SK-N-SH (cell line): ENCODE data around the gene LPAR1.

Experiments
- FOXJ3 ChIP-seq: sonication (generic); formaldehyde crosslinking; IDR thresholded peaks from 2 replicates; pipeline ENCODE4 v1.5.1; 2020; ENCODE audit warnings: mild to moderate bottlenecking, missing genetic modification reagents
- FOXM1 ChIP-seq: IDR thresholded peaks from 2 replicates; pipeline ENCODE4 v1.4.0; 2012; ENCODE audit warnings: low read depth, mild to moderate bottlenecking
- TF ChIP-seq, protein P1 (sequence below): fragments of 200-600 bp; sonication (generic); IDR thresholded peaks from 2 replicates; pipeline ENCODE4 v1.6.1; 2017; ENCODE audit warnings: antibody characterized with exemption, mild to moderate bottlenecking, moderate library complexity
- TF ChIP-seq, protein P2 (sequence below): IDR thresholded peaks from 2 replicates; pipeline ENCODE4 v1.4.0; 2012; ENCODE audit warnings: low read depth

DNA sequence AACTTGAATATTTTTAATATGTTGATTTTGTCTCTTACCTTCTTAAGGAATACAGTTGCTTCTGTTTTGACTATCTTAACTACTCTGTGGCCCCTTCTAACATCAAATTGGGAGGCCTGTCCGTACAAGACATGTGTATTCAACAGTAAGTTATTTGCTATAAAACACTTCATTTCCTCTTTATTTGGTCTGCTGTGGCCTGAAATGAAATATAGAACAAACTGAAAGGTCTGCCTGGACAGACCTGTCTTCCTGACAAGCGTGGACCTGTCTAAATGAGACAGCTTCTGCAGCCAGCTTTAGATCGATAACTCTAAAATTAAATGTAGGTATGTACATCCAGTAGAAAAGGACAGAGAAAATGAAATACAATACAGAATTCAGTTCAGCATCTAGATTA is 2.2 kb upstream of the LPAR1 start:
- TF ChIP-seq FOXM1 (no peak), FOXJ3 (no peak)
- TF ChIP-seq, protein P1, sequence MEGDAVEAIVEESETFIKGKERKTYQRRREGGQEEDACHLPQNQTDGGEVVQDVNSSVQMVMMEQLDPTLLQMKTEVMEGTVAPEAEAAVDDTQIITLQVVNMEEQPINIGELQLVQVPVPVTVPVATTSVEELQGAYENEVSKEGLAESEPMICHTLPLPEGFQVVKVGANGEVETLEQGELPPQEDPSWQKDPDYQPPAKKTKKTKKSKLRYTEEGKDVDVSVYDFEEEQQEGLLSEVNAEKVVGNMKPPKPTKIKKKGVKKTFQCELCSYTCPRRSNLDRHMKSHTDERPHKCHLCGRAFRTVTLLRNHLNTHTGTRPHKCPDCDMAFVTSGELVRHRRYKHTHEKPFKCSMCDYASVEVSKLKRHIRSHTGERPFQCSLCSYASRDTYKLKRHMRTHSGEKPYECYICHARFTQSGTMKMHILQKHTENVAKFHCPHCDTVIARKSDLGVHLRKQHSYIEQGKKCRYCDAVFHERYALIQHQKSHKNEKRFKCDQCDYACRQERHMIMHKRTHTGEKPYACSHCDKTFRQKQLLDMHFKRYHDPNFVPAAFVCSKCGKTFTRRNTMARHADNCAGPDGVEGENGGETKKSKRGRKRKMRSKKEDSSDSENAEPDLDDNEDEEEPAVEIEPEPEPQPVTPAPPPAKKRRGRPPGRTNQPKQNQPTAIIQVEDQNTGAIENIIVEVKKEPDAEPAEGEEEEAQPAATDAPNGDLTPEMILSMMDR = no peak
- TF ChIP-seq, protein P2, sequence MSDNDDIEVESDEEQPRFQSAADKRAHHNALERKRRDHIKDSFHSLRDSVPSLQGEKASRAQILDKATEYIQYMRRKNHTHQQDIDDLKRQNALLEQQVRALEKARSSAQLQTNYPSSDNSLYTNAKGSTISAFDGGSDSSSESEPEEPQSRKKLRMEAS = no peak
